ENCODE data around the gene DHRSX. TPM values are rescaled to one million over a fixed set of nuclear protein-coding genes. Genes with fewer than 3 reads are reported as not detected.
"Not testable (repeated sequence)": the region's sequence is repeated elsewhere in the genome, so short reads cannot be mapped to it uniquely, and the experiment has no call there.

DHRSX gene
- total RNA-seq, 1 donor from 2014 or later: 65.4 TPM

DNA sequence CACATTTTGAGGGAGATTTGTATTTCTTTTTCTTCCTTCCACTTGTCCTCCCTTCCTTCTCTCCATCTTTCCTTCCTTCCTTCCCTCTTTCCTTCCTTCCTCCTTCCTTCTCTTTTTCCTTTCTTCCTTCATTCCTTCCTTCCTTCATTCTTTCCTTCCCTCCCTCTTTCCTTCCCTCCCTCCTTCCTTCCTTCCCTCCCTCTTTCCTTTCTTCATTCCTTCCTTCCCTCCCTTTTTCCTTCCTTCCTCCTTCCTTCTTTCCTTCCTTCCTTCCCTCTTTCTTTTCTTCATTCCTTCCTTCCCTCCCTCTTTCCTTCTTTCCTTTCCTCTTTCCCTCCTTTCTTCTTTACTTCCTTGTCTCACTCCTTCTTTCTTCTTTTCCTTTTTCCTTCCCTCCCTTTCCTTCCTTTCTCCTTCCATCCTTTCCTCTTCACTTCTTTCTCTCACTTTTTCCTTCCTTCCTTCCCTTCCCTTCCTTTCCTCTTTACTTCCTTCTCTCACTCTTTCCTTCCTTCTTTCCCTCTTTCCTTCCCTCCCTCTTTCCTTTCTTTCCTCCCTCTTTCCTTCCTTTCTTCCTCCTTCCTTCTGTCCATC lies 74.4 kb downstream of the DHRSX start:
- no peak overlapping the region for H3K4me3 Mint-ChIP-seq (ENCODE audit: low read depth)
- H3K27me3 Mint-ChIP-seq: no peaks in the 10 kb centered on the region
- no peak for DNase-seq (ENCODE audit: low spot score, unreplicated experiment)
- H3K9me3 Mint-ChIP-seq (ENCODE audit: low read depth): peaks cover 18% of the 10 kb centered on the region
- no peak overlapping the region for H3K27ac Mint-ChIP-seq
- H3K4me1 Mint-ChIP-seq (ENCODE audit: low read depth): no peaks in the 10 kb centered on the region
- peaks cover 49% of the 10 kb centered on the region for H3K36me3 Mint-ChIP-seq (ENCODE audit: insufficient read depth)
- TF ChIP-seq, protein P1, sequence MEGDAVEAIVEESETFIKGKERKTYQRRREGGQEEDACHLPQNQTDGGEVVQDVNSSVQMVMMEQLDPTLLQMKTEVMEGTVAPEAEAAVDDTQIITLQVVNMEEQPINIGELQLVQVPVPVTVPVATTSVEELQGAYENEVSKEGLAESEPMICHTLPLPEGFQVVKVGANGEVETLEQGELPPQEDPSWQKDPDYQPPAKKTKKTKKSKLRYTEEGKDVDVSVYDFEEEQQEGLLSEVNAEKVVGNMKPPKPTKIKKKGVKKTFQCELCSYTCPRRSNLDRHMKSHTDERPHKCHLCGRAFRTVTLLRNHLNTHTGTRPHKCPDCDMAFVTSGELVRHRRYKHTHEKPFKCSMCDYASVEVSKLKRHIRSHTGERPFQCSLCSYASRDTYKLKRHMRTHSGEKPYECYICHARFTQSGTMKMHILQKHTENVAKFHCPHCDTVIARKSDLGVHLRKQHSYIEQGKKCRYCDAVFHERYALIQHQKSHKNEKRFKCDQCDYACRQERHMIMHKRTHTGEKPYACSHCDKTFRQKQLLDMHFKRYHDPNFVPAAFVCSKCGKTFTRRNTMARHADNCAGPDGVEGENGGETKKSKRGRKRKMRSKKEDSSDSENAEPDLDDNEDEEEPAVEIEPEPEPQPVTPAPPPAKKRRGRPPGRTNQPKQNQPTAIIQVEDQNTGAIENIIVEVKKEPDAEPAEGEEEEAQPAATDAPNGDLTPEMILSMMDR (IDR thresholded peaks at IDR 0.05; ENCODE audit: unreplicated experiment): no peak

DNA sequence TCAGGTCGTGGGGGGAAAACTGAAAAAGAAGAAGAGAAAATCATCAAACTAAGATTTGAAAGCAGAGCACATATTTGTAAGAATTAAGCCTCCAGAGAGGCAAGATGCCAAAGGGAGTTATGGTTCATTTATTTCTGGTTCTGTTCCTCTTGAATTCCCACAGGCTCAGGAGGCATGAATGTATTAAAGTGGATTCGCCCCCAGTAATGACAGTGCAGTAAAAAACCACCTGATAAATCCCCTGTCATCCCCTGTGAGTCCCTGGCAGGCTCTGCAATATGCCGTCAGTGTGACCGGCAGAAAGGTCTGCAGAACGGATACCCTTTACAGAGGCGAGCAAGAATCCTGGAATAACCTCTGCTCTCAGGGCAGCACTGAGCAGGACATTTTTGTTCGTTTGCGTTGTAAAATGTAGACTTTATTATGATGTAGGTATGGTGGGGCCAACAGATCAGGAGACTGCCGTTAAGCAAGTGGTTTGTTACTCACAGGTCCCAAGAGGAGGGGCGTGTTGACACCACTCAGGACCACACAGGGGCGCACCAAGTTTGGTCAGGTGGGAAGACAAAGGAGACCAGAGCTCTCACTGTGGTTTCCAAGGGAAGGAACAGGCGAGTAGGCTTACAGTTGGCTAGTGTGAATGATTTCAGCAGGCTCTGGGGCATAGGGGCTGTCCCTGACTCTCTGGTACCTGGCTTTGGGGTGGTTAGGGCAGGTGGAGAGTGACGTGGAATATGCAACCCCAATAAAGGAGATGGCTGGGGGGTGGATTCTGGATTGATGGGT lies 75.3 kb downstream of the DHRSX start:
- Mint-ChIP-seq H3K4me1 (ENCODE audit: low read depth) (no peaks in the 10 kb centered on the region), H3K36me3 (ENCODE audit: insufficient read depth) (peaks cover 56% of the 10 kb centered on the region), H3K9me3 (ENCODE audit: low read depth) (peaks cover 18% of the 10 kb centered on the region), H3K27ac (peak overlapping the region; percentile 78), H3K4me3 (ENCODE audit: low read depth) (no peak overlapping the region), H3K27me3 (no peaks in the 10 kb centered on the region)
- TF ChIP-seq, protein P1 (IDR thresholded peaks at IDR 0.05; ENCODE audit: unreplicated experiment): no peak
- DNase-seq (ENCODE audit: low spot score, unreplicated experiment): no peak

DNA sequence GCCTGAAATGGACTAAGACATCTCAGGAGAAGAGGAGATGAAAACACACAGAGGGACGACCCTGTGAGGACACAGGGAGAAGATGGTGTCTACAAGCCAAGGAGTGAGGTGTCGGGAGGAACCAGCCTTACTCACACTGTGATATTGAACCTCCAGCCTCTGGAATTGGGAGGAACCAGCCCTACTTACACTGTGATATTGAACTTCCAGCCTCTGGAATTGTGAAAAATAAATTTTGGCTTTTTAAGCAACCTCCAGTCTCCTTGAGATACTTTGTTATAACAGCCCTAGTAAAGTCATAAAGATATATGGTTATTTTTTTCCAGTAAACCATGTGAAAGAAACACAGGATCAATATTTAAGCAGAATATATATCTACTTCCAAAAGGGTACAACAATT lies 76.5 kb downstream of the DHRSX start:
- Mint-ChIP-seq H3K27me3 (no peaks in the 10 kb centered on the region), H3K36me3 (ENCODE audit: insufficient read depth) (peaks cover 51% of the 10 kb centered on the region), H3K4me3 (ENCODE audit: low read depth) (no peak overlapping the region), H3K27ac (peak overlapping the region; percentile 51), H3K4me1 (ENCODE audit: low read depth) (no peaks in the 10 kb centered on the region), H3K9me3 (ENCODE audit: low read depth) (peaks cover 15% of the 10 kb centered on the region)
- TF ChIP-seq, protein P1 (IDR thresholded peaks at IDR 0.05; ENCODE audit: unreplicated experiment): no peak
- no peak for DNase-seq (ENCODE audit: low spot score, unreplicated experiment)

DNA sequence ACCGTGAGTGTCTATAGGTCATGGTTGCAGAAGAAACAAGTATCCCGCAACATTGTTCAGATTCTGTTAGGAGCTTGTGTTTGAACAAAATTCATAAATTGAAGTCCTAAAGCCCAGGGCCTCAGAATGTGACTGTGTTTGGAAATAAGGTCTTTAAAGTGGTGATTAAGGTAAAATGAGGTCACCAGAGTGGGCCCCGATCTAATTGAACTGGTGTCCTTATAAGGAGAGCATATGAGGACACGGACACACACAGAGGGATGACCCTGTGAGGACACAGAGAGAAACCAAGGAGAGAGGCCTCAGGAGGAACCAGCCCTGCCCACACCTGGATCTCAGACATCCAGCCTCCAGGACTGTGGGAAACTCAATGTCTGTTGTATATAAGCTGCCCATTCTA lies 76.9 kb downstream of the DHRSX start:
- H3K4me3 Mint-ChIP-seq (ENCODE audit: low read depth): no peak overlapping the region
- H3K27ac Mint-ChIP-seq: peak overlapping the region; percentile 51
- no peaks in the 10 kb centered on the region for H3K4me1 Mint-ChIP-seq (ENCODE audit: low read depth)
- peaks cover 15% of the 10 kb centered on the region for H3K9me3 Mint-ChIP-seq (ENCODE audit: low read depth)
- TF ChIP-seq, protein P1 (IDR thresholded peaks at IDR 0.05; ENCODE audit: unreplicated experiment): no peak
- peaks cover 51% of the 10 kb centered on the region for H3K36me3 Mint-ChIP-seq (ENCODE audit: insufficient read depth)
- no peak for DNase-seq (ENCODE audit: low spot score, unreplicated experiment)
- no peaks in the 10 kb centered on the region for H3K27me3 Mint-ChIP-seq

DNA sequence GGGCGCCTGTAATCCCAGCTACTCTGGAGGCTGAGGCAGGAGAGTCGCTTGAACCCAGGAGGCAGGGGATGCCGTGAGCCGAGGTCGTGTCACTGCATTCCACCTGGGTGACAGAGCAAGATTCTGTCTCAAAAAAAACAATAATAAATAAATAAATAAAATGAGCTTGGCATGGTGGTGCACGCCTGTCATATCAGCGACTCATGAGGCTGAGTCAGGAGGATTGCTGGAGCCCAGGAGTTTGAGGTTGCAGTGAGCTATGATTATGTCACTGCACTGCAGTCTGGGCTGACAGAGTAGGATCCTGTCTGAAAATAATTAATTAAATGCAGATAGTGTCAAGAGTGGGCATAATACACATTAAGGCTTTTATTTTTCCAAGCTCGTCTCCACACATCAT lies 77.5 kb downstream of the DHRSX start:
- H3K4me1 Mint-ChIP-seq (ENCODE audit: low read depth): no peaks in the 10 kb centered on the region
- no peaks in the 10 kb centered on the region for H3K27me3 Mint-ChIP-seq
- peaks cover 15% of the 10 kb centered on the region for H3K9me3 Mint-ChIP-seq (ENCODE audit: low read depth)
- TF ChIP-seq, protein P1 (IDR thresholded peaks at IDR 0.05; ENCODE audit: unreplicated experiment): no peak
- no peak for DNase-seq (ENCODE audit: low spot score, unreplicated experiment)
- H3K4me3 Mint-ChIP-seq (ENCODE audit: low read depth): no peak overlapping the region
- H3K36me3 Mint-ChIP-seq (ENCODE audit: insufficient read depth): peaks cover 49% of the 10 kb centered on the region
- no peak overlapping the region for H3K27ac Mint-ChIP-seq

DNA sequence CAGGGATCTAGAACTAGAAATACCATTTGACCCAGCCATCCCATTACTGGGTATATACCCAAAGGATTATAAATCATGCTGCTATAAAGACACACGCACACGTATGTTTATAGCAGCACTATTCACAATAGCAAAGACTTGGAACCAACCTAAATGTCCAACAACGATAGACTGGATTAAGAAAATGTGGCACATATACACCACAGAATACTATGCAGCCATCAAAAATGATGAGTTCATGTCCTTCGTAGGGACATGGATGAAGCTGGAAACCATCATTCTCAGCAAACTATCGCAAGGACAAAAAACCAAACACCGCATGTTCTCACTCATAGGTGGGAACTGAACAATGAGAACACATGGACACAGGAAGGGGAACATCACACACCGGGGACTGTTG lies 81.4 kb downstream of the DHRSX start:
- not testable (repeated sequence) for H3K4me1 Mint-ChIP-seq (ENCODE audit: low read depth); H3K27ac Mint-ChIP-seq; DNase-seq (ENCODE audit: low spot score, unreplicated experiment); H3K9me3 Mint-ChIP-seq (ENCODE audit: low read depth); H3K4me3 Mint-ChIP-seq (ENCODE audit: low read depth); H3K27me3 Mint-ChIP-seq
- peaks cover 24% of the 10 kb centered on the region for H3K36me3 Mint-ChIP-seq (ENCODE audit: insufficient read depth)

All from progenitor cell of endocrine pancreas (in vitro differentiated cells).